ENCODE results near the gene TBX3. TPM values are rescaled to one million over a fixed set of nuclear protein-coding genes. Genes with fewer than 3 reads are reported as not detected.

Gene TBX3
- total RNA-seq, 1 donor from 2014 or later = 102 TPM

- H3K27me3 Mint-ChIP-seq = peaks cover 94% of the 10 kb centered on the region
- no peak for DNase-seq (ENCODE audit: extremely low spot score, unreplicated experiment)
- H3K36me3 Mint-ChIP-seq = peaks cover 3% of the 10 kb centered on the region
- H3K4me1 Mint-ChIP-seq (ENCODE audit: unreplicated experiment) = peaks cover 69% of the 10 kb centered on the region
- H3K4me3 Mint-ChIP-seq = peak overlapping the region; percentile 94
- no peaks in the 10 kb centered on the region for H3K9me3 Mint-ChIP-seq
- H3K27ac Mint-ChIP-seq = peak overlapping the region; percentile 94
- TF ChIP-seq CTCF (conservative IDR thresholded peaks at IDR 0.05) = peak; percentile 46
Measured at GRCh38 chr12:114692186-114693058, 8.4 kb upstream of the TBX3 start.

- Mint-ChIP-seq H3K9me3 (no peaks in the 10 kb centered on the region), H3K4me3 (peak overlapping the region; percentile 94), H3K36me3 (peaks cover 3% of the 10 kb centered on the region), H3K27me3 (peaks cover 94% of the 10 kb centered on the region), H3K27ac (peak overlapping the region; percentile 89), H3K4me1 (ENCODE audit: unreplicated experiment) (peaks cover 72% of the 10 kb centered on the region)
- no peak for DNase-seq (ENCODE audit: extremely low spot score, unreplicated experiment)
- TF ChIP-seq CTCF (conservative IDR thresholded peaks at IDR 0.05) = no peak
Measured at GRCh38 chr12:114691763-114692185, 7.8 kb upstream of the TBX3 start.

GRCh38 chr12:114691196-114691595 lies 7.2 kb upstream of the TBX3 start:
- H3K4me3 Mint-ChIP-seq = peak overlapping the region; percentile 94
- H3K27me3 Mint-ChIP-seq = peaks cover 94% of the 10 kb centered on the region

GRCh38 chr12:114690267-114691135 lies 6.5 kb upstream of the TBX3 start:
- Mint-ChIP-seq H3K4me3 (peak overlapping the region; percentile 94), H3K27ac (peak overlapping the region; percentile 89), H3K36me3 (peaks cover 3% of the 10 kb centered on the region), H3K4me1 (ENCODE audit: unreplicated experiment) (peaks cover 85% of the 10 kb centered on the region), H3K9me3 (no peaks in the 10 kb centered on the region), H3K27me3 (peaks cover 94% of the 10 kb centered on the region)
- TF ChIP-seq CTCF (conservative IDR thresholded peaks at IDR 0.05) = no peak
- no peak for DNase-seq (ENCODE audit: extremely low spot score, unreplicated experiment)

More at GRCh38 chr12:114691196-114691595, 7.2 kb upstream of the TBX3 start:
- Mint-ChIP-seq H3K36me3 (peaks cover 3% of the 10 kb centered on the region), H3K9me3 (no peaks in the 10 kb centered on the region), H3K4me1 (ENCODE audit: unreplicated experiment) (peaks cover 78% of the 10 kb centered on the region), H3K27ac (peak overlapping the region; percentile 89)
- no peak for DNase-seq (ENCODE audit: extremely low spot score, unreplicated experiment)
- TF ChIP-seq CTCF (conservative IDR thresholded peaks at IDR 0.05) = no peak

GRCh38 chr12:114689075-114689994 lies 5.4 kb upstream of the TBX3 start:
- Mint-ChIP-seq H3K27me3 (peaks cover 83% of the 10 kb centered on the region), H3K4me1 (ENCODE audit: unreplicated experiment) (peaks cover 75% of the 10 kb centered on the region), H3K36me3 (no peaks in the 10 kb centered on the region), H3K27ac (peak overlapping the region; percentile 73), H3K9me3 (no peaks in the 10 kb centered on the region), H3K4me3 (peak overlapping the region; percentile 76)
- TF ChIP-seq CTCF (conservative IDR thresholded peaks at IDR 0.05) = no peak
- DNase-seq (ENCODE audit: extremely low spot score, unreplicated experiment) = no peak

All from type B pancreatic cell (in vitro differentiated cells).